HG02798 (cell line): ENCODE data around the gene USP34.
"Not testable (repeated sequence)": the region's sequence is repeated elsewhere in the genome, so short reads cannot be mapped to it uniquely, and the experiment has no call there.

Experiments
- ATAC-seq: cut with Tn5 transposase; IDR thresholded peaks from one replicate; pipeline ENCODE4 v1.9.1; 2021; ENCODE audit warnings: mild to moderate bottlenecking; ENCODE audit not compliant: unreplicated experiment, poor library complexity

The USP34 gene

DNA sequence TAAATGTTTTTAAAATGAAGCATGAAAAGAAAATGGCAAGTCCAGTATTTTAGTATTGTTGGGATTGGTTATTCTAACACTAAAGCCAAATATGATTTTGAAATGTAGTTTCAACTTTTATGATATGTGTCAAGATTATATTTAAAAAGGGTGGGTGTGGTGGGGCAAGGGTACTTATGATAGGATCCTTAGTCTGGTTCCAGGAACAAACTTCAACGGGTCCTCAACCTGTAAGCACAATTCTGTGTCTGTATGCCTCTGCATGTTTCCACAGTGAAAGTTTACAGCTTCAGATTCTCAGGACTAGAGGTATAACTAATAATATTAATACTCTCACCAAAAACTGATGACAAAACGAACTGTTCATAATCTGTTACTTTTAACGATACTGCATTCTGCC, 5.8 kb downstream of the USP34 start:
- ATAC-seq: no peak

- ATAC-seq: peak; percentile 4
Observed at GRCh38 chr2:61463769-61464475, 7.0 kb downstream of the USP34 start.

DNA sequence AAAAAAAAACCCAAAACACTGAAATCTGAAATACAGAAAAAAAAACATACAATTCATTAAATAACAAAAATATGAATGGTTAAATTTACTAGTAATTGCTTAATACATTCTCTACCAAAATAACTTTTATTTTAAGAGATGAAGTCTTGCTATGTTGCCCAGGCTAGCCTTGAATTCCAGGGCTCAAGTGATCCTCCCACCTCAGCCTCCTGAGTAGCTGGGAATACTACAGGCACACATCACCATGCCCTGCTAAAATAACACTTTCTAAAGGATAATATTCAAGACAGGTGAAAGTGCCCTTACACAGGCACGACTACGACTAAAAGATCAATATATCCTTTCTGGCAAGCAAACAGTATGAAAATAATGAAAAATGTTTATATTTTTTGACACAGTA, 9.5 kb downstream of the USP34 start:
- ATAC-seq: no peak

GRCh38 chr2:61460163-61460562, 10.7 kb downstream of the USP34 start:
- ATAC-seq: no peak

GRCh38 chr2:61456746-61457420, 14.0 kb downstream of the USP34 start:
- ATAC-seq: no peak

- no peak for ATAC-seq
Observed at GRCh38 chr2:61456070-61456745, 14.7 kb downstream of the USP34 start.

DNA sequence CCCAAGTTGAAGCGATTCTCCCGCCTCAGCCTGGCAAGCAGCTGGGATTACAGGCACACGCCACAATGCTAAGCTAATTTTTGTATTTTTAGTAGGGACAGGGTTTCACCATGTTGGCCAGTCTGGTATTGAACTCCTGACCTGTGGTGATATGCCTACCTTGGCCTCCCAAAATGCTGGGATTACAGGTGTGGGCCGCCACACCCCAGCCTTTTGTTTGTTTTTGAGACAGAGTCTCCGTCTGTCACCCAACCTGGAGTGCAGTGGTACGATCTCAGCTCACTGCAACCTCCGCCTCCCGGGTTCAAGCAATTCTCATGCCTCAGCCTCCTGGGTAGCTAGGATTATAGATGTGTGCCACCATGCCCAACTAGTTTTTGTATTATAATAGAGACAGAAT, 15.9 kb downstream of the USP34 start:
- not testable (repeated sequence) for ATAC-seq

GRCh38 chr2:61454383-61454782, 16.5 kb downstream of the USP34 start:
- ATAC-seq: no peak

GRCh38 chr2:61452392-61452791, 18.5 kb downstream of the USP34 start:
- no peak for ATAC-seq

DNA sequence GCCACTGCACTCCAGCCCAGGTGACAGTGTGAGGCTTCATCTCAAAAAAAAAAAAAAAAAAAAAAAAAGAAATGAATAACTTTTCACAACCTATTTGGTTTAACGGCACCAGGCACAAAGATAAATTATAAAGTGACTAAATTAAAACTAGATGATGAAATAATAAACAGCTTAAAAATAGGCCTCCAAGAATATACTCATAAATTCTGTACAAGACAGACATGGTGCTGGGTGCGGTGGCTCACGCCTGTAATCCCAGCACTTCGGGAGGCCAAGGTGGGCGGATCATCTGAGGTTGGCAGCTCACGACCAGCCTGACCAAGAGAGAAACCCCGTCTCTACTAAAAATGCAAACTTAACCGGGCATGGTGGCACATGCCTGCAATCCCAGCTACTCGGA, 19.7 kb downstream of the USP34 start:
- no peak for ATAC-seq

DNA sequence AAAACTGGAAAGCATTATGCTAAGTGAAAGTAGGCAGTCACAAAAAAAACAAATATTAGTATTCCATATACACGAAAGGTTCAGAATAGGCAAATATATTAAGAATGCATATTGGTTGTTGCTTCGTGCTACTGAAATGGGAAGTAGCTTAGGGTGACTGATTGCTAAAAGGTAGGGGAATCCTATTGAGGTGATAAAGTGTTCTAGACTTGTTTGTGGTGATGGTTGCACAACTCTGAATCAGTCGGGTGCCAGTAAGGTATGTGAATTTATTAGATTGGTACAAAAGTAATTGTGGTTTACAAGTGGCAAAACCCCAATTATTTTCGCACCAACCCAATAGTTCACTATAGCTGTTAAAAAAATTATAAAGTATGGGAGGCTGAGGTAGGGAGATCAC, 20.7 kb downstream of the USP34 start:
- peak; percentile 44 for ATAC-seq

DNA sequence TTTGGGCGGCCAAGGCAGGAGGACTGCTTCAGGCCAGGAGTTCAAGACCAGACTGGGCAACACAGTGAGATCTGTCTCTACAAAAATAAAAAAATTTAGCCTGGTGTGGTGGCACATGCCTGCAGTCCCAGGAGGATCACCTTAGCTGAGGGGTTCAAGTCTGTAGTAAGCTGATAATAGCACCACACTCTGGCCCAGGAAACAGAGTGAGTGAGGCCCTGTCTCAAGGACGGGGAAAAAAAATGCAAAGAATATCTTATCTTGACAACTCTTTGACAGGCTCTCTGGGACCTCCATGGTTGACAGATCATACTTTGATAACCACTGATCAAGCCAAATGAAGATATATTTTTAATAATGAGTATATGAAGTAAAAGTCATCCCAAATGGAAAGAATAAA, 22.7 kb downstream of the USP34 start:
- ATAC-seq: no peak

GRCh38 chr2:61446971-61447370, 23.9 kb downstream of the USP34 start:
- not testable (repeated sequence) for ATAC-seq

- peak; percentile 96 for ATAC-seq
Observed at GRCh38 chr2:61443342-61444041, 27.4 kb downstream of the USP34 start.

DNA sequence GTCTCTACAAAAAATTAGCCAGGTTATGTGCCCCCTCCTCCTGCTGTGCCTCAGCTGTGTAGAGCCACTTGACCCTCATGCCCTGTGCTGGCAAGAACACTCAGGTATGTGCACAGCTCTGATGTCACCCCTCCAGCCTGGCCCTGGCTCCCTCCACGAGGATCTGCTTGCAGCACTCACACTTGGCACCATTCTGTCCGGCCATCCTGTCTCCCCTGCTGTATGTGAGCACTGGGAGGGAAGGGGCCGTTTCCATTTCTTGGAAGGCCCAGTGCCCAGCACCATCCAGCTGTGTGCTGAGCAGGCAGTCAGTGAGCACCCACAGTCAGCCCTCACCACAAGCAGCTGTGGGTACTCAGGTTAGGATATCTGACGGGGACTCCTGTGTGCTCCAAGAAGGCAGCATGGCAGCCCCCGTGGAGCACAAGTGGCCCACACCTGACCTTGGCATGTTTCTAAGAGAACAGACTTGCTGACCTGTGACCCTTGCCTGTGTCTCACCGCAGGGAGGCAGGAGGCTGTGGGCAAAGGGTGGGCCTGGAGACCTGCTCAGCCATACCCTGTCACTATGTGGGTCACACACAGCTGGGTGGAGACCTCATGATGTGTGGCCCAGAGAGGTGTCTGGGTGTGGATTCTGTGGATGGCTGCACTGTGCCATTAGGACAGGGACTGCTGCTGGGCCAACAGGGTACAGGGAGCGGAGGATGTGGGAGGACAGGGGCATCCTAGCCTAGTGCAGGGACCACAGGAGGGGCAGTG, 31.5 kb downstream of the USP34 start:
- ATAC-seq: no peak

GRCh38 chr2:61438670-61439069, 32.2 kb downstream of the USP34 start:
- ATAC-seq: no peak

- ATAC-seq: no peak
Observed at GRCh38 chr2:61437170-61437569, 33.7 kb downstream of the USP34 start.

DNA sequence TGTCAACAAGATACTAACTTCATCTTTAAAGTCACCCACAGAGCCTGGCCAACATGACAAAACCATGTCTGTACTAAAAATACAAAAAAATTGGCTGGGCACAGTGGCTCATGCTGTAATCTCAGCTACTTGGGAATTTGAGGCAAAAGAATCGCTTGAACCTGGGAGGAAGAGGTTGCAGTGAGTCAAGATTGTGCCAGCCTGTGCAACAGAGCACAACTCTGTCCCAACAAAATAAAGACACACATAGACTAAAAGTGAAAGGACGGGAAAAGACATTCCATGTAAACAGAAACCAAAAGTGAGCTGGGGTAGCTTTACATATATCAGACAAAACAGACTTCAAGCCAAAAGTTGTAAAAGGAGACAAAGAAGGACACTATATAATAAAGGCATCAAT, 34.8 kb downstream of the USP34 start:
- ATAC-seq: no peak

- ATAC-seq: no peak
Observed at GRCh38 chr2:61435291-61435690, 35.6 kb downstream of the USP34 start.

GRCh38 chr2:61434314-61434713, 36.6 kb downstream of the USP34 start:
- peak; percentile 52 for ATAC-seq
